CD4-positive, CD25-positive, alpha-beta regulatory T cell (primary cell): ENCODE data around the gene FAM228A. TPM values are rescaled to one million over a fixed set of nuclear protein-coding genes. Genes with fewer than 3 reads are reported as not detected.

Source experiments
- ATAC-seq, 2 donors: fragments of 150-1000 bp; cut with Tn5 transposase; one replicate each; pipeline ENCODE4 v1.10.0; 2021; ENCODE audit warnings: low read depth in 2 of 2, moderate number of reproducible peaks in 2 of 2, moderate library complexity in 1 of 2
- DNase-seq, 3 donors: peaks; one replicate each; pipeline versions ENCODE4 v3.0.0 to v3.0.0-alpha.2; 2012 to 2022; ENCODE audit warnings: mixed read lengths in 1 of 3
- H3K27ac ChIP-seq: one replicate; pipeline ENCODE4 v1.7.0; 2013; ENCODE audit warnings: mild to moderate bottlenecking, low read length; ENCODE audit not compliant: insufficient read depth, poor library complexity, severe bottlenecking
- H3K27me3 ChIP-seq: one replicate; pipeline ENCODE4 v1.7.0; 2013; ENCODE audit warnings: low read length; ENCODE audit not compliant: control insufficient read depth, insufficient read depth
- H3K36me3 ChIP-seq: one replicate; pipeline ENCODE4 v1.7.0; 2013; ENCODE audit warnings: mild to moderate bottlenecking, low read length, moderate library complexity; ENCODE audit not compliant: control insufficient read depth, insufficient read depth
- H3K4me1 ChIP-seq: 2 replicates; pipeline ENCODE4 v1.7.0; 2013; ENCODE audit warnings: mild to moderate bottlenecking, low read length; ENCODE audit not compliant: insufficient read depth, control insufficient read depth, poor library complexity, severe bottlenecking
- H3K4me3 ChIP-seq: one replicate; pipeline ENCODE4 v1.7.0; 2013; ENCODE audit warnings: low read depth, mild to moderate bottlenecking, low read length, moderate library complexity
- H3K9me3 ChIP-seq, 2 experiments: 1 replicate in 1 of 2; 2 replicates in 1 of 2; pipeline ENCODE4 v1.7.0; 2013; ENCODE audit warnings: low read length in 2 of 2, mild to moderate bottlenecking in 1 of 2, moderate library complexity in 1 of 2; ENCODE audit not compliant: control insufficient read depth in 2 of 2
- H3K27ac Mint-ChIP-seq, 3 donors: one replicate each; pipeline ENCODE4 v1.8.0; 2020 to 2022; ENCODE audit warnings: mild to moderate bottlenecking in 3 of 3, mixed read lengths in 3 of 3, moderate library complexity in 2 of 3
- H3K27me3 Mint-ChIP-seq: one replicate; pipeline ENCODE4 v1.8.0; 2022; ENCODE audit warnings: mild to moderate bottlenecking, mixed read lengths
- H3K36me3 Mint-ChIP-seq: one replicate; pipeline ENCODE4 v1.8.0; 2020; ENCODE audit warnings: mixed read lengths
- H3K4me1 Mint-ChIP-seq, 4 donors: one replicate each; pipeline ENCODE4 v1.8.0; 2020 to 2022; ENCODE audit warnings: mixed read lengths in 4 of 4, mild to moderate bottlenecking in 1 of 4
- H3K4me3 Mint-ChIP-seq, 4 donors: one replicate each; pipeline ENCODE4 v1.8.0; 2020 to 2022; ENCODE audit warnings: mild to moderate bottlenecking in 4 of 4, mixed read lengths in 4 of 4, moderate library complexity in 3 of 4
- H3K9me3 Mint-ChIP-seq, 7 donors: one replicate each; pipeline ENCODE4 v1.8.0; 2020 to 2022; ENCODE audit warnings: mixed read lengths in 7 of 7, mild to moderate bottlenecking in 3 of 7, moderate library complexity in 2 of 7
- polyA plus RNA-seq, 4 donors: library from polyadenylated mRNA; unstranded; fragments of 300-500 nt; fragmentation: Illumina TruSeq; gene quantifications; one replicate each; pipeline ENCODE4 v1.2.3, GENCODE V29; 2021
- total RNA-seq: library from RNA; stranded (reverse); gene quantifications from one replicate; pipeline ENCODE4 v1.2.3, GENCODE V29; 2022

Gene FAM228A
- total and polyA plus RNA-seq, 5 donors from 2014 or later: not detected

- H3K27me3 Mint-ChIP-seq: no peaks in the 10 kb centered on the region
- peak overlapping the region; percentile 15 to 63 (median 53) for H3K27ac Mint-ChIP-seq
- ATAC-seq: peak; percentile 79 to 87
- H3K4me1 Mint-ChIP-seq: peaks cover 0 to 13% (median 10%) of the 10 kb centered on the region in 4 donors
- H3K27me3 ChIP-seq: no peaks in the 10 kb centered on the region
- H3K36me3 Mint-ChIP-seq: peaks cover 55% of the 10 kb centered on the region
- peak overlapping the region; percentile 53 for H3K4me3 ChIP-seq
- no peaks in the 10 kb centered on the region for H3K9me3 Mint-ChIP-seq
- no peak overlapping the region for H3K4me3 Mint-ChIP-seq
- peaks cover 5% of the 10 kb centered on the region for H3K4me1 ChIP-seq
- peaks cover 83% of the 10 kb centered on the region for H3K36me3 ChIP-seq
- peak in 2 of 3 donors; percentile 38 to 51 for DNase-seq
- peak overlapping the region; percentile 45 for H3K27ac ChIP-seq
- no peaks in the 10 kb centered on the region for H3K9me3 ChIP-seq
These were observed 40.0 kb downstream of the FAM228A start for GRCh38 chr2:24214880-24215279.

- Histone ChIP-seq H3K9me3 (no peaks in the 10 kb centered on the region), H3K27ac (no peak overlapping the region), H3K4me1 (no peaks in the 10 kb centered on the region), H3K36me3 (peaks cover 61% of the 10 kb centered on the region), H3K27me3 (no peaks in the 10 kb centered on the region), H3K4me3 (no peak overlapping the region)
- H3K27me3 Mint-ChIP-seq: no peaks in the 10 kb centered on the region
- H3K9me3 Mint-ChIP-seq: no peaks in the 10 kb centered on the region
- ATAC-seq (no peak), DNase-seq (no peak)
- peaks cover 51% of the 10 kb centered on the region for H3K36me3 Mint-ChIP-seq
- no peak overlapping the region for H3K4me3 Mint-ChIP-seq
- H3K4me1 Mint-ChIP-seq: peaks cover 0 to 4% (median 2%) of the 10 kb centered on the region in 4 donors
- H3K27ac Mint-ChIP-seq: no peak overlapping the region
These were observed 45.9 kb downstream of the FAM228A start for GRCh38 chr2:24220554-24221291.

- H3K36me3 Mint-ChIP-seq: peaks cover 49% of the 10 kb centered on the region
- H3K9me3 ChIP-seq: no peaks in the 10 kb centered on the region
- H3K27me3 Mint-ChIP-seq: no peaks in the 10 kb centered on the region
- no peaks in the 10 kb centered on the region for H3K27me3 ChIP-seq
- H3K4me3 Mint-ChIP-seq: no peak overlapping the region
- no peak overlapping the region for H3K4me3 ChIP-seq
- no peaks in the 10 kb centered on the region for H3K4me1 ChIP-seq
- no peak overlapping the region for H3K27ac Mint-ChIP-seq
- ATAC-seq: no peak
- H3K36me3 ChIP-seq: peaks cover 60% of the 10 kb centered on the region
- DNase-seq: no peak
- peaks cover 0 to 4% (median 0%) of the 10 kb centered on the region in 4 donors for H3K4me1 Mint-ChIP-seq
- H3K9me3 Mint-ChIP-seq: no peaks in the 10 kb centered on the region
- no peak overlapping the region for H3K27ac ChIP-seq
These were observed 46.6 kb downstream of the FAM228A start for GRCh38 chr2:24221343-24222050.

DNA sequence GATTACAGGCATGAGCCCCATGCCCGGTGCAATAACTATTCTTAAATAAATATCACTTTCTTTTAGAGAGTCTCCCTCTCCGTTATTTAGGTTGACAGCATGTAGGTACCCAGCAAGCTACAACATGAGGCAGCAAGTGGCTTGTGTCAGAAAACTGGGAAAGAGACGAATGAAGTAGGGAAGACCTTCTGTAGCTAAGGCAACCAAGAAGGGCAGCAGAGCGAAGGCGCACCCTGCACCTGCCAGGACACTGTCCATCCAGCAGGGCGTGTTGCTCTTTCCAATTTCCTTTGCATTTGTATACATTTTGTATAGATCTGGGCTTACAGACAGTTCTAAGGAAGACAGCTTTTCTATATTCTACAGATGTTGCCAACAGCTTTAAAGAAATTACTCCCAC, 48.1 kb downstream of the FAM228A start:
- peaks cover 51% of the 10 kb centered on the region for H3K36me3 ChIP-seq
- Mint-ChIP-seq H3K9me3 (no peaks in the 10 kb centered on the region), H3K27me3 (no peaks in the 10 kb centered on the region), H3K27ac (no peak overlapping the region), H3K4me3 (no peak overlapping the region), H3K4me1 (peaks cover 0 to 4% (median 0%) of the 10 kb centered on the region in 4 donors), H3K36me3 (peaks cover 53% of the 10 kb centered on the region)
- DNase-seq (no peak), ATAC-seq (no peak)
- no peaks in the 10 kb centered on the region for H3K4me1 ChIP-seq
- no peak overlapping the region for H3K27ac ChIP-seq
- H3K4me3 ChIP-seq: no peak overlapping the region
- H3K9me3 ChIP-seq: no peaks in the 10 kb centered on the region
- no peaks in the 10 kb centered on the region for H3K27me3 ChIP-seq

DNA sequence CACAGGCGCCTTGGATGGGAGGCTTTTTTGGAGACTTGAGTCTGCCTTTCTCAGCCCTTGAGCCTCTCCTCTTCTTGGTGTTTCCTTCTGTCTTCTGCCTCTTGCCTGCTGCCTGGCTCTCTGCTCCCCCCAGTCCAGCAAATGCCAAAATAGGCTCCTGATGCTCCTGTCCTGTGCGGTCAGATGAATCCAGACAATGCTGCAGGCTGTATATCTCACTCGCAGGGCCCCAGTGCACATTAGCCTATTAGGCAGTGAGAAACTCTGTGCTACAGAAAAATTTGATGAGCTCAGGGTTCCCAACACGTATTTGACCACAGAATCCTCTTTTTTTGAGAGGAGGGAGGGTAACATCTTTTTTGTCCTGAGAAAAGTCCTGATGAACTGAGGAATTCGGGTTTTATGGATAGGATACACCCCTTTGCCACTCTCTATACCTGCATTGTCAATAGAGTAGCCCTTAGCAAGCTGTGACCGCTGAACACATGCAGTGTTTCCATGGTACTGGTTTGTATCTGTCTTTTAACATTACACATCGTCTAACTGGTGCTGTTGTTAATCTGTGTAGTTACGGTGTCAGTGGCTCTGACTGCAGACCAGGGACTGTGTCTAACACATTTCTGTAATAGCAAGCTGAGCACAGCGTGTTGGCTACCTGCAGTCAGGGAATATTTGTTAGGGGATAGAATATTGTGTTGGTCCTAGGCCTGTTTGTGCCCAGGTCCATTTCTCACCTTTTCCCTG, 50.8 kb downstream of the FAM228A start:
- H3K9me3 ChIP-seq: no peaks in the 10 kb centered on the region
- H3K27ac ChIP-seq: no peak overlapping the region
- no peak for ATAC-seq
- H3K36me3 ChIP-seq: peaks cover 25% of the 10 kb centered on the region
- H3K27me3 ChIP-seq: no peaks in the 10 kb centered on the region
- H3K4me1 ChIP-seq: no peaks in the 10 kb centered on the region
- no peak overlapping the region for H3K4me3 Mint-ChIP-seq
- H3K4me3 ChIP-seq: no peak overlapping the region
- DNase-seq: no peak
- peaks cover 0 to 10% (median 0%) of the 10 kb centered on the region in 4 donors for H3K4me1 Mint-ChIP-seq
- H3K27me3 Mint-ChIP-seq: no peaks in the 10 kb centered on the region
- H3K27ac Mint-ChIP-seq: peak overlapping the region in 2 of 3 donors; percentile 33 to 54
- peaks cover 29% of the 10 kb centered on the region for H3K36me3 Mint-ChIP-seq
- no peaks in the 10 kb centered on the region for H3K9me3 Mint-ChIP-seq

DNA sequence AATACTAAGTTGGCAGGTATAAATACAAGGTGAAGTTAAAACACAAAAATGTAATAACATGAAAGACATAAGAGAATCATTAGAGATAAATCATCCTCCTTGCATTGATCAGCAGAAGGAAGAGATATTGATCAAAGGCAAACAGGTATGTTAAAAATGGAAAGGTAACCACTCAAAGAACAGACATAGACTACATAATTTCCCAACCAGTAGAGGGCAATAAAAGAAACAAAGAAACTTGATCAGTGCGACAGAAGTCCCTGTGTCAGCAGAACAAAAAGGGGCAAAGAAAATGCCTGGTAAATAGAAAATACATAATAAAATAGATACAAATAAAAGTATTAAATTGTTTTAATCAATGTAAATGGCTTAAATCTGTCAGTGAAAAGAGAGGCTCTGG, 53.6 kb downstream of the FAM228A start:
- Histone ChIP-seq H3K4me1 (no peaks in the 10 kb centered on the region), H3K4me3 (no peak overlapping the region), H3K27ac (no peak overlapping the region), H3K36me3 (peaks cover 27% of the 10 kb centered on the region), H3K9me3 (no peaks in the 10 kb centered on the region), H3K27me3 (no peaks in the 10 kb centered on the region)
- Mint-ChIP-seq H3K4me3 (no peak overlapping the region), H3K36me3 (peaks cover 20% of the 10 kb centered on the region), H3K27ac (peak overlapping the region in 1 of 3 donors; percentile 33), H3K4me1 (peaks cover 0 to 10% (median 0%) of the 10 kb centered on the region in 4 donors), H3K27me3 (no peaks in the 10 kb centered on the region), H3K9me3 (no peaks in the 10 kb centered on the region)
- ATAC-seq (no peak), DNase-seq (peak in 1 of 3 donors; percentile 17)

GRCh38 chr2:24231461-24231881, 56.6 kb downstream of the FAM228A start:
- Mint-ChIP-seq H3K4me3 (no peak overlapping the region), H3K27me3 (no peaks in the 10 kb centered on the region), H3K27ac (no peak overlapping the region), H3K9me3 (no peaks in the 10 kb centered on the region), H3K36me3 (peaks cover 16% of the 10 kb centered on the region), H3K4me1 (peaks cover 0 to 20% (median 3%) of the 10 kb centered on the region in 4 donors)
- Histone ChIP-seq H3K4me1 (no peaks in the 10 kb centered on the region), H3K36me3 (peaks cover 23% of the 10 kb centered on the region), H3K27ac (no peak overlapping the region), H3K4me3 (no peak overlapping the region), H3K9me3 (no peaks in the 10 kb centered on the region), H3K27me3 (no peaks in the 10 kb centered on the region)
- ATAC-seq (no peak), DNase-seq (no peak)
